HepG2 (cell line): ENCODE results near the gene PLEKHH3. TPM values are rescaled to one million over a fixed set of nuclear protein-coding genes. Genes with fewer than 3 reads are reported as not detected.

Experiments used
- ARNTL ChIP-seq: sonication (generic); formaldehyde crosslinking; IDR thresholded peaks from 2 replicates; pipeline ENCODE4 v1.4.0; 2020; ENCODE audit warnings: mild to moderate bottlenecking, missing genetic modification reagents
- DNMT3B ChIP-seq: conservative IDR thresholded peaks from 2 replicates; pipeline ENCODE4 v1.6.1; 2016; ENCODE audit warnings: missing biosample characterization, control low read depth
- HNRNPK ChIP-seq: fragments of 200-400 bp; formaldehyde crosslinking; IDR thresholded peaks from 2 replicates; pipeline ENCODE4 v1.6.1; 2018; ENCODE audit warnings: low read length, low read depth, moderate library complexity, mild to moderate bottlenecking; ENCODE audit not compliant: poor library complexity, severe bottlenecking
- RFX3 ChIP-seq: IDR thresholded peaks from 2 replicates; pipeline ENCODE4 v1.6.1; 2016; ENCODE audit warnings: missing biosample characterization, missing genetic modification reagents
- THAP9 ChIP-seq: sonication (generic); formaldehyde crosslinking; IDR thresholded peaks from 2 replicates; pipeline ENCODE4; 2020; ENCODE audit warnings: missing genetic modification reagents, mild to moderate bottlenecking, borderline replicate concordance
- ZEB1 ChIP-seq: IDR thresholded peaks from 2 replicates; pipeline ENCODE4 v1.6.1; 2012; ENCODE audit warnings: mild to moderate bottlenecking, low read depth, inconsistent platforms; ENCODE audit not compliant: insufficient replicate concordance
- ZNF17 ChIP-seq: sonication (generic); formaldehyde crosslinking; IDR thresholded peaks from 2 replicates; pipeline ENCODE4 v1.5.0; 2020; ENCODE audit warnings: mild to moderate bottlenecking, missing genetic modification reagents
- ZNF367 ChIP-seq: sonication (generic); formaldehyde crosslinking; IDR thresholded peaks from 2 replicates; pipeline ENCODE4 v1.4.0; 2020; ENCODE audit warnings: missing genetic modification reagents, borderline replicate concordance
- ZNF441 ChIP-seq: sonication (generic); formaldehyde crosslinking; IDR thresholded peaks from 2 replicates; pipeline ENCODE4 v1.7.0; 2021; ENCODE audit warnings: missing genetic modification reagents, borderline replicate concordance
- ZNF513 ChIP-seq: sonication (generic); formaldehyde crosslinking; conservative IDR thresholded peaks from 2 replicates; pipeline ENCODE4 v1.5.0; 2020; ENCODE audit warnings: missing genetic modification reagents
- ZNF550 ChIP-seq: sonication (generic); formaldehyde crosslinking; IDR thresholded peaks from 2 replicates; pipeline ENCODE4 v1.4.0; 2020; ENCODE audit warnings: mild to moderate bottlenecking, missing genetic modification reagents, borderline replicate concordance
- ZNF563 ChIP-seq: sonication (generic); formaldehyde crosslinking; IDR thresholded peaks from 2 replicates; pipeline ENCODE4 v1.8.0; 2022; ENCODE audit warnings: mild to moderate bottlenecking, moderate library complexity, missing genetic modification reagents
- ZNF609 ChIP-seq: sonication (generic); formaldehyde crosslinking; IDR thresholded peaks from 2 replicates; pipeline ENCODE4 v1.4.0; 2020; ENCODE audit warnings: mild to moderate bottlenecking, missing genetic modification reagents, borderline replicate concordance
- polyA plus RNA-seq, 8 experiments: library from polyadenylated mRNA; depleted of rRNA in 3 of 8; stranded (reverse) in 7 of 8; unstranded in 1 of 8; fragments of >200 nt; fragmentation: Illumina TruSeq in 4 of 8; extraction: Trizol in 4 of 8; gene quantifications; 2 replicates each; pipeline versions ENCODE4 v1.2.1 to v1.2.3, GENCODE V29; 2011 to 2016; ENCODE audit warnings: low read depth in 4 of 8, missing spikeins in 1 of 8, mixed read lengths in 1 of 8; ENCODE audit not compliant: insufficient read depth in 1 of 8
- total RNA-seq, 5 experiments: library from RNA; depleted of rRNA; stranded (reverse); fragments of >200 nt; fragmentation: Illumina TruSeq; extraction: Trizol; gene quantifications; 2 replicates each; pipeline ENCODE4 v1.2.3, GENCODE V29; 2016; ENCODE audit warnings: low read depth in 1 of 5
- TF ChIP-seq, protein P1 (sequence below): sonication (generic); formaldehyde crosslinking; IDR thresholded peaks from 2 replicates; pipeline ENCODE4 v1.5.0; 2020; ENCODE audit warnings: mild to moderate bottlenecking, missing genetic modification reagents
- TF ChIP-seq, protein P2 (sequence below): sonication (generic); formaldehyde crosslinking; IDR thresholded peaks from 2 replicates; pipeline ENCODE4 v1.4.0; 2020; ENCODE audit warnings: missing genetic modification reagents

Gene PLEKHH3
- total and polyA plus RNA-seq, 2 of the 13 experiments (the other 11 are each of a cell fraction or from before 2014, with no cell fraction given) = 6.0 to 19.9 TPM

DNA sequence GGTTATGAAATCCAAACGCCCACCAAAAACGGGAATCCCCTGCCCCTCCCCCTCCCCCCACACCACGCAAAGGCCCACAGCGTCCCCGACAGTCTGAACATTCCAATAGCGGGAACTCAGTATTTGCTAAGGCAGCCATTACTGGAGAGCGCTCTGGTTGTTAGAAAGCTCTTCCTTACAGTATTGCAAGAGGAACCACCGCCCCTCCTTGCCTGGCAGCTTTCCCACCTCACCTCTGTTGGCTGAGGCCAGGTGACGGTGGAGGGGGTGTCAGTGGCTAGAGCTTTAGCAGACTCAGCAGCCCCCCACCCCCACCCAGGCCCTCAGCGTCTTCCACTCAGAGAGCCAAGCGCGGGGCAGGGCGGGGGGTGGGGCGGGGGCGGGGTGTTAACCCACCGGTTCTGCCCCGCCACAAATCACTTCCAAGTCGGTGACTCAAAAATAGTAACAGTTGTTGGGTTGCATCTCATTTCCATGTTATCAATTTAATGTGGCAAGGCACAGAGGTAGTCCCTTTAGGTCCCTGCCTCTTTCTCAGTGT, 2.2 kb upstream of the PLEKHH3 start (continued):
- TF ChIP-seq, protein P1, sequence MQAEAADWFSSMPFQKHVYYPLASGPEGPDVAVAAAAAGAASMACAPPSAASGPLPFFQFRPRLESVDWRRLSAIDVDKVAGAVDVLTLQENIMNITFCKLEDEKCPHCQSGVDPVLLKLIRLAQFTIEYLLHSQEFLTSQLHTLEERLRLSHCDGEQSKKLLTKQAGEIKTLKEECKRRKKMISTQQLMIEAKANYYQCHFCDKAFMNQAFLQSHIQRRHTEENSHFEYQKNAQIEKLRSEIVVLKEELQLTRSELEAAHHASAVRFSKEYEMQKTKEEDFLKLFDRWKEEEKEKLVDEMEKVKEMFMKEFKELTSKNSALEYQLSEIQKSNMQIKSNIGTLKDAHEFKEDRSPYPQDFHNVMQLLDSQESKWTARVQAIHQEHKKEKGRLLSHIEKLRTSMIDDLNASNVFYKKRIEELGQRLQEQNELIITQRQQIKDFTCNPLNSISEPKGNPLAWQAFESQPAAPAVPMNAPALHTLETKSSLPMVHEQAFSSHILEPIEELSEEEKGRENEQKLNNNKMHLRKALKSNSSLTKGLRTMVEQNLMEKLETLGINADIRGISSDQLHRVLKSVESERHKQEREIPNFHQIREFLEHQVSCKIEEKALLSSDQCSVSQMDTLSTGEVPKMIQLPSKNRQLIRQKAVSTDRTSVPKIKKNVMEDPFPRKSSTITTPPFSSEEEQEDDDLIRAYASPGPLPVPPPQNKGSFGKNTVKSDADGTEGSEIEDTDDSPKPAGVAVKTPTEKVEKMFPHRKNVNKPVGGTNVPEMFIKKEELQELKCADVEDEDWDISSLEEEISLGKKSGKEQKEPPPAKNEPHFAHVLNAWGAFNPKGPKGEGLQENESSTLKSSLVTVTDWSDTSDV = no peak
- no peak for TF ChIP-seq ZNF367 (CRISPR knock-in tag)
- TF ChIP-seq RFX3 (CRISPR knock-in tag) = no peak
- TF ChIP-seq ARNTL (CRISPR knock-in tag) = no peak
- no peak for TF ChIP-seq DNMT3B (CRISPR knock-in tag)
- TF ChIP-seq, protein P2, sequence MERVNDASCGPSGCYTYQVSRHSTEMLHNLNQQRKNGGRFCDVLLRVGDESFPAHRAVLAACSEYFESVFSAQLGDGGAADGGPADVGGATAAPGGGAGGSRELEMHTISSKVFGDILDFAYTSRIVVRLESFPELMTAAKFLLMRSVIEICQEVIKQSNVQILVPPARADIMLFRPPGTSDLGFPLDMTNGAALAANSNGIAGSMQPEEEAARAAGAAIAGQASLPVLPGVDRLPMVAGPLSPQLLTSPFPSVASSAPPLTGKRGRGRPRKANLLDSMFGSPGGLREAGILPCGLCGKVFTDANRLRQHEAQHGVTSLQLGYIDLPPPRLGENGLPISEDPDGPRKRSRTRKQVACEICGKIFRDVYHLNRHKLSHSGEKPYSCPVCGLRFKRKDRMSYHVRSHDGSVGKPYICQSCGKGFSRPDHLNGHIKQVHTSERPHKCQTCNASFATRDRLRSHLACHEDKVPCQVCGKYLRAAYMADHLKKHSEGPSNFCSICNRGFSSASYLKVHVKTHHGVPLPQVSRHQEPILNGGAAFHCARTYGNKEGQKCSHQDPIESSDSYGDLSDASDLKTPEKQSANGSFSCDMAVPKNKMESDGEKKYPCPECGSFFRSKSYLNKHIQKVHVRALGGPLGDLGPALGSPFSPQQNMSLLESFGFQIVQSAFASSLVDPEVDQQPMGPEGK (CRISPR knock-in tag) = peak; percentile 66
- no peak for TF ChIP-seq ZNF513
- TF ChIP-seq THAP9 (CRISPR knock-in tag) = no peak
- TF ChIP-seq ZNF441 (CRISPR knock-in tag) = no peak
- TF ChIP-seq ZEB1 = no peak
- no peak for TF ChIP-seq ZNF550 (CRISPR knock-in tag)
- no peak for TF ChIP-seq ZNF609 (CRISPR knock-in tag)
- TF ChIP-seq ZNF17 (CRISPR knock-in tag) = no peak
- TF ChIP-seq ZNF563 (CRISPR knock-in tag) = 0 out of 2 replicates have a peak, but pooled peaks have one; percentile 1
- no peak for TF ChIP-seq HNRNPK
